ENCODE data around the gene PDE6A. TPM values are rescaled to one million over a fixed set of nuclear protein-coding genes. Genes with fewer than 3 reads are reported as not detected.

PDE6A gene
- total RNA-seq, 2 experiments from 2014 or later = not detected

DNA sequence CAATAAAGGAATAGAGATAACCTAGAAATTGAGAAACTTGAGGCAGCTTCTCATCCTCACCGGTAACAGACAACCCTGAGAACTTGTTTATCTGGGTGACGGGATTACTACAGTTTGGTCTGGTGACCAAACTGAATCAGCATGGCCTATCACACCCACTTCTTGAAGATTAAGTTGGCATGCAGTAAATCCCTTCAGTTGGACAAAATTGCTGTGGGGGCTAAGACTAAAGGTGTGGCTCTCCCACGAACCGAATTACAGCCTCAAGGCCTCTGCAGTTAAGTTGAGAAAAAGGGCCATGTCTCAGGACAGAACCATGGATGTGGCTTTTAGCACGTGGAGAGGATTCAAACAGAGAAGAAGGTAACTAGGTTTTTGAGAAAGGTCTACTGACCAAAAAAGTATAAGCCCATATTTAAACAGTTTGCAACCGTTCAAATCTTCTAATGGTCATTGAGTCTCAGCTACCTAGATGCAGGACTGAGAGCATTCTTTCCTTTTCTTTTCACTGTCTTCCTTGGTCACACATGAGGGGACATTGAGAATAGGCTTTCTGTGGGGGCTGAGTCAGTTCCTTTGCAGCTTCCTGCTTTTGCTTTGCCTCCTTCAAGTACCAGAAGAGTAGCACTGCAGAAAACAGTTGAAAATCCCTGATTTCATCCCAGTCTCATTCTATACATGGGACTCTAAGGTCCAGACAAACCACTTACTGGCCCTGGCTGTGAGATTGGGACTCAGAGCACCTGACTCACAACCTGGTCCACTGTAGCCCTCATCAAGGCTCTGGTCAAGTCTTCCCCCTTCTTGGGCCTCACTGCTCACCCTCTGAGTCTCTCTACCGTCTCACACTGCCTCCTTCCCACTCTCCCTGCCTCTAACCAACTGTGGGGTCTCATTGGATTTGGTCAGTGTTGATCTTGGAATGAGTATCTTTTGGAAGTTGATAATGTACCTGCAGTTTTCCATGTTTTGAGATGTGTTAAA is 30.9 kb downstream of the PDE6A start:
- Histone ChIP-seq H3K4me3 (ENCODE audit: low read length) (no peak overlapping the region), H3K36me3 (ENCODE audit: insufficient read depth, low read length) (no peaks in the 10 kb centered on the region), H3K27me3 (ENCODE audit: control insufficient read depth in 1 of 2, insufficient read depth in 2 of 2, low read length in 2 of 2) (peaks cover 0 to 11% of the 10 kb centered on the region in 2 experiments), H3K9me3 (ENCODE audit: control insufficient read depth in 1 of 2, insufficient read depth in 1 of 2, low read length in 2 of 2) (no peaks in the 10 kb centered on the region), H3K27ac (ENCODE audit: low read depth in 1 of 2, low read length in 2 of 2) (no peak overlapping the region), H3K4me1 (ENCODE audit: insufficient read depth, low read length) (no peaks in the 10 kb centered on the region)
- intact Hi-C loops (cut with DNase I, micrococcal nuclease) = no loop called here
- Mint-ChIP-seq H3K36me3 (ENCODE audit: low read depth) (no peaks in the 10 kb centered on the region), H3K9me3 (no peaks in the 10 kb centered on the region), H3K4me3 (no peak overlapping the region), H3K27ac (no peak overlapping the region), H3K27me3 (peaks cover 37% of the 10 kb centered on the region), H3K4me1 (ENCODE audit: low read depth) (no peaks in the 10 kb centered on the region)
- ChIA-PET POLR2A (no interaction called here), CTCF (no interaction called here)
- ATAC-seq (ENCODE audit: poor library complexity) (no peak), DNase-seq (no peak)
- TF ChIP-seq, protein P1, sequence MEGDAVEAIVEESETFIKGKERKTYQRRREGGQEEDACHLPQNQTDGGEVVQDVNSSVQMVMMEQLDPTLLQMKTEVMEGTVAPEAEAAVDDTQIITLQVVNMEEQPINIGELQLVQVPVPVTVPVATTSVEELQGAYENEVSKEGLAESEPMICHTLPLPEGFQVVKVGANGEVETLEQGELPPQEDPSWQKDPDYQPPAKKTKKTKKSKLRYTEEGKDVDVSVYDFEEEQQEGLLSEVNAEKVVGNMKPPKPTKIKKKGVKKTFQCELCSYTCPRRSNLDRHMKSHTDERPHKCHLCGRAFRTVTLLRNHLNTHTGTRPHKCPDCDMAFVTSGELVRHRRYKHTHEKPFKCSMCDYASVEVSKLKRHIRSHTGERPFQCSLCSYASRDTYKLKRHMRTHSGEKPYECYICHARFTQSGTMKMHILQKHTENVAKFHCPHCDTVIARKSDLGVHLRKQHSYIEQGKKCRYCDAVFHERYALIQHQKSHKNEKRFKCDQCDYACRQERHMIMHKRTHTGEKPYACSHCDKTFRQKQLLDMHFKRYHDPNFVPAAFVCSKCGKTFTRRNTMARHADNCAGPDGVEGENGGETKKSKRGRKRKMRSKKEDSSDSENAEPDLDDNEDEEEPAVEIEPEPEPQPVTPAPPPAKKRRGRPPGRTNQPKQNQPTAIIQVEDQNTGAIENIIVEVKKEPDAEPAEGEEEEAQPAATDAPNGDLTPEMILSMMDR (IDR thresholded peaks at IDR 0.05) = no peak

DNA sequence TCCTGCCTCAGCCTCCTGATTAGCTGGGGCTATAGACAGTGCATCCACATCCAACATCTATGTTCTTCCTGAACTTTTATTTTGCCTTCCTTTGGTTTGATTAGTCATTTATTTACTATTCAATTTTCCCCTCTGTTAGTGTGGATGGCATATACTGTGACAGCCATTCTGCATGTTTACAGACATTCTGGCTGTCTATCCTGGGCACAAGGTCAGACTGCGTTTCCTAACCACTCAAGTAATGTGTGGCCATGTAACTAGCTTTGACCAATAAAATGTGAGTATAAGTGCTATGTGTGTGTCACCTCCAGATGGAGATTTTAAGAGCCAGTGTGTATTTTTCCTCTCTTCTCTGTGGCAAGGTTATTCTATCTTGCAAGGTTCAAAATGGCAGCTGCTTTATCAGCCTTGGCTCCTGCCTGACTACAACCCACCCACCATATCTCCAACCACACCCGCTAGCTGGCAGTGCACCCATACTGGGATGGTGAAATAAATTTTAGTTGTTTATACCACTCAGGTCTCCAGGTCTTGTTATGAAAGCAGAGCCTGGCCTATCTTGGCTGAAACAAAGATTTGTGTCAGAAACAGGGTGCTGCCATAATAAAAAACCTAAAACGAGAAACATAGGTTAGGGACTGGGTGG is 32.2 kb downstream of the PDE6A start:
- Histone ChIP-seq H3K4me1 (ENCODE audit: insufficient read depth, low read length) (no peaks in the 10 kb centered on the region), H3K9me3 (ENCODE audit: control insufficient read depth in 1 of 2, insufficient read depth in 1 of 2, low read length in 2 of 2) (no peaks in the 10 kb centered on the region), H3K4me3 (ENCODE audit: low read length) (no peak overlapping the region), H3K27ac (ENCODE audit: low read depth in 1 of 2, low read length in 2 of 2) (no peak overlapping the region), H3K36me3 (ENCODE audit: insufficient read depth, low read length) (no peaks in the 10 kb centered on the region), H3K27me3 (ENCODE audit: control insufficient read depth in 1 of 2, insufficient read depth in 2 of 2, low read length in 2 of 2) (peaks cover 0 to 11% of the 10 kb centered on the region in 2 experiments)
- H3K9me3 Mint-ChIP-seq = no peaks in the 10 kb centered on the region
- TF ChIP-seq, protein P1 (IDR thresholded peaks at IDR 0.05) = no peak
- no peak overlapping the region for H3K4me3 Mint-ChIP-seq
- no peaks in the 10 kb centered on the region for H3K4me1 Mint-ChIP-seq (ENCODE audit: low read depth)
- H3K36me3 Mint-ChIP-seq (ENCODE audit: low read depth) = no peaks in the 10 kb centered on the region
- peaks cover 30% of the 10 kb centered on the region for H3K27me3 Mint-ChIP-seq
- CTCF ChIA-PET = no interaction called here
- H3K27ac Mint-ChIP-seq = no peak overlapping the region
- intact Hi-C loops (cut with DNase I, micrococcal nuclease) = no loop called here
- ATAC-seq (ENCODE audit: poor library complexity) = no peak
- no peak for DNase-seq
- POLR2A ChIA-PET = no interaction called here

DNA sequence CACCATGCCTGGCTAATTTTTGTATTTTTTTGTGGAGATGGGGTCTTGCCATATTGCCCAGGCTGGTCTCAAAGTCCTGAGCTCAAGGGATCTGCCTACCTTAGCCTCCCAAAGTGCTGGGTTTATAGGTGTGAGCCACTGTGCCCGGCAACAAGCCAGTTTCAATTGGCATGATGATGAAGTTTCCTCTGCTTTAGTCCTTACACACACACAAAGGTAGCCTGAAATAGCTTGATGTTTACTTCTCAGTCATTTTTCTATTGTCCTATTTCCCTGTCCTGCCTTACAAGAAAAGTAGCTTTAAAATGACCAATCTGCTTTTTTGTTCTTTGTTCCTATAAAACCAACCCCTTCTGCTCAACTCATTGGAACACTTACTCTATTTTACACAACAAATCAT is 33.6 kb downstream of the PDE6A start:
- intact Hi-C loops (cut with DNase I, micrococcal nuclease) = no loop called here
- Mint-ChIP-seq H3K4me3 (no peak overlapping the region), H3K9me3 (no peaks in the 10 kb centered on the region), H3K27ac (no peak overlapping the region), H3K27me3 (peaks cover 27% of the 10 kb centered on the region), H3K36me3 (ENCODE audit: low read depth) (no peaks in the 10 kb centered on the region), H3K4me1 (ENCODE audit: low read depth) (no peaks in the 10 kb centered on the region)
- POLR2A ChIA-PET = no interaction called here
- Histone ChIP-seq H3K27me3 (ENCODE audit: control insufficient read depth in 1 of 2, insufficient read depth in 2 of 2, low read length in 2 of 2) (peaks cover 0 to 11% of the 10 kb centered on the region in 2 experiments), H3K4me1 (ENCODE audit: insufficient read depth, low read length) (no peaks in the 10 kb centered on the region), H3K36me3 (ENCODE audit: insufficient read depth, low read length) (no peaks in the 10 kb centered on the region), H3K4me3 (ENCODE audit: low read length) (no peak overlapping the region), H3K9me3 (ENCODE audit: control insufficient read depth in 1 of 2, insufficient read depth in 1 of 2, low read length in 2 of 2) (no peaks in the 10 kb centered on the region), H3K27ac (ENCODE audit: low read depth in 1 of 2, low read length in 2 of 2) (no peak overlapping the region)
- DNase-seq = no peak
- CTCF ChIA-PET = interaction anchor here (1.1 kb wide), 1 partner anchor 17 kb away, joined by 3 read pairs; no protein-coding TSS in a partner anchor
- no peak for ATAC-seq (ENCODE audit: poor library complexity)
- TF ChIP-seq, protein P1 (IDR thresholded peaks at IDR 0.05) = no peak

Measured in CD4-positive, alpha-beta T cell (primary cell).